Stimulated activated CD4-positive, alpha-beta T cell treated with anti-CD3 and anti-CD28 coated beads, TNF-alpha, amount 100 ng/mL, for 48 hours (primary cell): ENCODE results near the gene NTM.
"Not testable (repeated sequence)": the region's sequence is repeated elsewhere in the genome, so short reads cannot be mapped to it uniquely, and the experiment has no call there.

Experiments used
- DNase-seq, 3 donors: peaks; one replicate each; pipeline ENCODE4 v3.0.0-alpha.2; 2020; ENCODE audit warnings: low read depth in 3 of 3

NTM gene

GRCh38 chr11:131370090-131370751 lies at the start of gene NTM:
TSS of gene NTM (plus strand) at chr11:131370615.
- no peak for DNase-seq

GRCh38 chr11:131324921-131325570 lies 45.4 kb upstream of the NTM start:
- no peak for DNase-seq

DNA sequence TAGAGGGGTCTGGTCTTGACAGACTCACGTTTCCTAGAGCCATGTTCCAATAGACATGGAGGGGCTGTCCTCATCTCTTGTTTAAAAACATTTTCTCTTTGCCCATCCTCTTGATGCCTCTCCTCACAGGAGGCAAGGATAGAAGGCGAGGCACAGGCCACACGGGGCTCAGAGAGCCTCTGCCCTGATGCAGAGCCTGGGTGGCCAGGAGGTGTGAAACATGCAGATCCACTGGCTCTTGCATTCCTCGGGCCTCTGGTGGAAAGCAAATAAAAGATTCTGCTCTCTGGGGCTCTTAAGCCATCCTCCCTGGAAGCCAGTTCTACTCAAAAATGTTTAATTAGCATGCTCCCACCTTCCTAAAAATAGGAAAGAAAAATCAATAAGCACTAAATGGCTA lies 43.6 kb upstream of the NTM start:
- no peak for DNase-seq

DNA sequence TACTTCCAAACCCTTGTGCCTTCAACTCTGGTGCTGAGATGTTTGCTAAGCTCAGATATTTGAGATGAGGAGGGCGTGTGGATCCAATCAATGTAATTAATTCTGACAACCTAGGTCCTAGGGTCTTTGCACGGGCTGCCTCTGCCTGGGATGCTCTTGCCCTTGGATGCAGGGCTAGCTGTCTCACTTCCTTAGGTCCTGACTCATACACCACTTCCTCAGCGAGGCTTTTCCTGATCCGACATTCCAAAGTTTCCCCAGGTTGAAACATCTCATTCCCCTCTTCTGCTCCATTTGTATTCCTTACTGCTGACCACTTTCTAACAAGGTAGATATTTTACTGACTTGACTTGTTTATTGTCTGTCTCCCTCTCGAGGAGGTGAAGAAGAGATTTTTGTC lies 43.0 kb upstream of the NTM start:
- no peak for DNase-seq

DNA sequence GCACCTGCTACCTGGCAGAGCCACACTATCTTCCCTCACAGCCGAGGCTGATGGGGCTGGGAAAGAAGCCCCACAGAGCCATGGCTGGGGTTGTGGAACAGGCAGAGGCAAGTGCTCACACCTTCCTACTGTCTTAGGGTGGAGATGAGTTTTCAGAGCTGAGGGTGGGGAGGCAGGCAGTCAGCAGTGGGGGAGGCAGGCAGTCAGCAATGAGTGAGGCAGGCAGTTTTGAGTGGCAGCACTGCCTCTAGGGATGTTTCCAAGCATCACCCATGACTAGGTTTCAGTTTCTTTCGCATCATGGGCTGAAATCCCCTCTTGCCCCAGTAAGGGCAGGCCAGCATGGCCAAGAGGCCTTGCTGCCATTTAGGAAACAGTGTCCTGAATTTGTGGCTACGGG lies 41.6 kb upstream of the NTM start:
- DNase-seq, result no peak

DNA sequence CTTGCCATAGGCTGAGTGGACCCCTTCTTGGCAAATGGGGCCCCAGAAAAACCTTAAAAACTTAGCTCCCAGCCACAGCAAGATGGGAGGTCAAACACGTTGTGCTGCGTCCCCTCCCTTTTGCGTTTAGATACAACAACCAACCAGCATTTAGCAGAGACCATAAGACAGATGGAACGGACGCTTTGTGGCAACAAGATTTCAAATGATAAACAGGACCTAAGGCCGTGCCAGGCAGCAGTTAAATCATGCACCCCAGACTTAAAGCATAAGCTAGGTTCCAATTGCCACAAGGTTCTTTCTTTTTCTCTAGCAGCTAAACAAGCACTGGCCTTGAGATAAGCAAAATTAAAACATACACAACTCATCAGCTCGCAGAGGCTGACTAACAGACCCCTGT lies 39.4 kb upstream of the NTM start:
- DNase-seq, result no peak

GRCh38 chr11:131331546-131331945 lies 38.9 kb upstream of the NTM start:
- DNase-seq, result no peak

GRCh38 chr11:131334601-131335000 lies 35.8 kb upstream of the NTM start:
- DNase-seq, result no peak

- DNase-seq, result not testable (repeated sequence)
Measured at GRCh38 chr11:131341900-131342299, 28.5 kb upstream of the NTM start.

GRCh38 chr11:131342442-131342841 lies 28.0 kb upstream of the NTM start:
- DNase-seq, result not testable (repeated sequence)

GRCh38 chr11:131345406-131345805 lies 25.0 kb upstream of the NTM start:
- DNase-seq, result no peak

- DNase-seq, result no peak
Measured at GRCh38 chr11:131349368-131350086, 20.9 kb upstream of the NTM start.

DNA sequence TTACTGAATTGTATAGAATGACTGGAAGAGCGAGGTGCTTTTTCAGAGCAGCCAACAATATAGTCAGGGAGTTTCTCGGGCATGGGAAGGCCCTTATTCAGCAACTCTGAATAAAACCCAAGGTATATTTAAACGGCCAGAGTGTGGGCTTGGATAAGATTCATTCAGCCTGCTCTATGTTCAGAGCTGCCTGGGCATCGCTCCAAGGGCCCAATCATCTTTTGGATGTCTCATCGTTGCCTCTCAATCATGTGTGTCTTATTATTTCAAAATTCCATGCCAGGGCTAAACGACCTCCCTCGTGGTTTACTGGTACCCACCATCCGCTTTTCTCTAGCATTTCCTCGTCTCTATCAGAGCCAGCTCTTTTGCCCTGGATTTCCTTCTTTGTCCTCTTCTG lies 19.5 kb upstream of the NTM start:
- DNase-seq, result no peak

DNA sequence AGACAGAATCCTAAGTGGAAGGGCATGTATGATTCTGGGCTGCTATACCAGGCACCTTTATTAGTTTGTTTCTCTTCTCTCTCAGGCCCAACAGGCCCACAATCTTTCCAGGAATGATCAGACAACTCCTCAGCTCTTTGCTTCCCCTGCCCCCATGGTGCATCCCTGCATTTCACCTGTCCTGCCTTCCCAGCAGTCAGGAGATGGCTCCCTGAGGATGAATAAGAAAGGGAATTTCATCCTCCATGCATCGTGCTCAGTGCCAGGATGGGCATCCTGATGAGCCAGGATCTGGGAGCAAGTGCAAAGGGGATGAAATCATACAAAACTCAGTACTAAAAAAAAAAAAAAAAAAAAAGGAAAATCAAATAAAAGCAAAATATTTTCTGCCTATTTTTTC lies 18.6 kb upstream of the NTM start:
- DNase-seq, result no peak

GRCh38 chr11:131353766-131354165 lies 16.6 kb upstream of the NTM start:
- no peak for DNase-seq

- no peak for DNase-seq
Measured at GRCh38 chr11:131354251-131354701, 16.1 kb upstream of the NTM start.

DNA sequence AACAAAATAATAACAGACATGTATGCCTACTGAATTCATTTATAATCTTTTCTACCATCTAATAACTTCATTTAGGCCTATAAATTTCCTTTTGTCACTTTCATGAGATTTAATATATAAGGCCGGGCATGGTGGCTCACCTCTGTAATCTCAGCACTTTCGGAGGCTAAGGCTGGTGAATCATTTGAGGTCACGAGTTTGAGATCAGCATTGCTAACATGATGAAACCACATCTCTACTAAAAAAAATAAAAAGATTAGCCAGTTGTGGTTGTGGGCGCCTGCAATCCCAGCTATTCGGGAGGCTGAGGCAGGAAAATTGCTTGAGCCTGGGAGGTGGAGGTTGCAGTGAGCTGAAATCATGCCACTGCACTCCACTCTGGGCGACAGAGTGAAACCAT lies 14.2 kb upstream of the NTM start:
- DNase-seq, result no peak

DNA sequence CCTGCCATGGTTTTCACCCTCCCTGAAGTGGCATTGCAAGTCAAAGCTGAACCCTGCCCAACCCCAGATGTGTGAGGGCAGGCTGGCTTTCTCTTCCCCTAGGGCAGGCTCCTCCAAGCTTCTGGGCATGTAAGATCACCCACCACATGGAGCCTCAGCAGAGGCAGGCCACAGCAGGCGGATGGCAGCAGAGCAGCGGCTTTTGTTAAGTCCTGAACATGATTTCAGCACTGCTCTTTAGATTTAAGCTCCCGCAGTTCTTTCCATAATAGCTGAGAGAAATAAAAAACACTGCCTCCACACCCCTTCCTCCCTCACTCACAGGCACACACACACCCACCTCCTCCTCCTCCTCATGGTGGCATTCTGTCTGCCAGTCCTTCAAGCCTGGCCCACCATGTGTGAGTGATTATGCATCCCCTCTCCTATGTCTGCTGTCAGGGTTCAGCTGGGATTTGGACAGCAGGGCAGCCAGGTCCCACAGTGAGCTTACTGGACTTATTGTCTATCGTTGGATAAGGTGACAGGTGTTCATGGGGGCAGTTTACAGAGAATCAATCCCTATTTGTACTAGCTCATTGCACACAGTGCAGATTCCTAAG lies 5.0 kb upstream of the NTM start:
- DNase-seq, result no peak

GRCh38 chr11:131370901-131371790 lies 731 bp downstream of the NTM start:
- DNase-seq, result no peak

- DNase-seq, result no peak
Measured at GRCh38 chr11:131371791-131372104, 1.3 kb downstream of the NTM start.

GRCh38 chr11:131372234-131372962 lies 2.0 kb downstream of the NTM start:
- DNase-seq, result no peak
